RPMI7951 (cell line): ENCODE data around the gene CPS1. TPM values are rescaled to one million over a fixed set of nuclear protein-coding genes. Genes with fewer than 3 reads are reported as not detected.
A peak's percentile ranks its signal among the peaks of the same experiment; 100 is the strongest.

Experiments
- DNase-seq: peaks from one replicate; pipeline ENCODE4 v3.0.0-alpha.2; 2012; ENCODE audit warnings: low read depth
- total RNA-seq: library from RNA; depleted of rRNA; stranded (reverse); fragments of >200 nt; shearing (Covaris generic); gene quantifications from 2 replicates; pipeline ENCODE4 v1.2.3, GENCODE V29; 2014

CPS1 gene
- total RNA-seq, 1 experiment from 2014 or later, result 49.3 TPM

DNA sequence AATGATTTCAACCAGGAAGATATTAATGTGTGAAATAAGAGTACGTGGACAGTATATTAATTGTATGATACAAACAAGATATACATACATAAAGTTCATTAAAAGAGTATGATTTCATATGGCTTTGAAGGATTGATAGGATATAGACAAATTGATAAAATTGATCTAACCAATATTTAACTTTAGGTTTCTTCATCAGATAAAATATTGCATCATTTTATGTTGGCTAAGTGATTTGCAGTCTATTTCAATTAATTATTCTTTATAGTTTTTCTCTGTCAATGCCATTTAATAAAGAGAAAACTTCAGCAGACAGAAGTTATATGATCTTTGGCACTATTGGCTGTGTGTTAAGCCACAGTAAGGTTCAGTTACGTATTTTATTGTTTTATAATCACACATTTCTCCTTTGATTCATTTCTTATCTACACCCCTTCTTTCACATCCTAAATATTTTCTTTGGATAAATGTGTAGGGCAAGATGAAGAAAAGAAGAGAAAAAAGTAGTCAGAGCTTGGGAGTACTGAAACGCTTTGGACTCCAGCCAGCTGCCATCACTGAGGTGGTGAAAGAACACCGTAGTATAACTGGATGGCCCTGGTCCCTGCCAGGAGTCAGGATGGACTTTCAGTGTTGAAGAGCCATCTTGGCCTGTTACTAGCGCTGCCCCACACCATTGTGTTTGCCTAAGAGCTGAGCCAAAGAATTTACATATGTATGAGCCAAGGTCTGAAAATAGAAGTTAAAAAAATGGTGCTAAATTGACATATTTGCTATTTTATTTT, 9.8 kb upstream of the CPS1 start:
- DNase-seq, result no peak

GRCh38 chr2:210548031-210548430, 8.4 kb upstream of the CPS1 start:
- no peak for DNase-seq

- DNase-seq, result no peak
Measured at GRCh38 chr2:210548878-210549384, 7.5 kb upstream of the CPS1 start.

DNA sequence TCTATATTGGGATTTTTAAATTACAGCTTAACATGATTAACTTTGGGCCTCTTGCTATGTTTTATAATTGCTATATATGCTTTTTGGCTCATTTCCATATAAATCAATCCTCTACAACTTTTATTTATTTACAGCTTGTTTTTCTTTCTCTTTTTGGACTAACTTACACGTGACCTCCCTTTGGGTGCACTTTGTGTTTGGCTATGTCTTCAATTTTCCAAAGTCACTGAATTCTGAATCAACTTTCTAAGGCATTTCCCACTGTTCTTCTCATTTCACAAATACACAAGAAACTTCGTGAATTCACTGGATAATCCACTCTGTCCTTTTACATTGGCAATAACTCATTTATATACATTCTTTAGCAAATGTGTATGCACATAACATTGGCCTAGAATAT, 5.4 kb upstream of the CPS1 start:
- DNase-seq, result no peak

- DNase-seq, result peak; percentile 63
Measured at GRCh38 chr2:210553373-210553772, 3.0 kb upstream of the CPS1 start.

GRCh38 chr2:210555555-210555954, 844 bp upstream of the CPS1 start:
- no peak for DNase-seq

GRCh38 chr2:210557721-210558120, 1.3 kb downstream of the CPS1 start:
- DNase-seq, result no peak

- peak; percentile 53 for DNase-seq
Measured at GRCh38 chr2:210558708-210559107, 2.3 kb downstream of the CPS1 start.

DNA sequence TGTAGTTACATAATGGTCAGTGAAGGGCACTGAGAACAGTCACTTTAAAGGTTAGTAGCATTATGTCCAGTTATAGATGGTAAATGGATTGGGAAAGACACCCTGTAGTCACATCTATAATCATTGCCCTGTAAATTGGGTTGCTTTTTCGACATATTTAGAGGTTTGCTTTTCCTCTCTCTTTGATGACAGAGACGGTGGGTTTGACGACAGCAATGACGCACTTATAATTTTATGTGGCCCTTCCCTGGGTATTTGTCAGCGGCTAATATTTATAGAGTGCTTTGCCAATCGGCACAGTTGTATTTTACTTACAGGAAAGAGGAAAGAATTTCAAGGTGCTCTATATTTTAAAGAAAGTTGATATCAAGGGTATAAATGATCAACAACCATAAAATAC, 2.8 kb downstream of the CPS1 start:
- no peak for DNase-seq

GRCh38 chr2:210561475-210561874, 5.1 kb downstream of the CPS1 start:
- DNase-seq, result no peak

DNA sequence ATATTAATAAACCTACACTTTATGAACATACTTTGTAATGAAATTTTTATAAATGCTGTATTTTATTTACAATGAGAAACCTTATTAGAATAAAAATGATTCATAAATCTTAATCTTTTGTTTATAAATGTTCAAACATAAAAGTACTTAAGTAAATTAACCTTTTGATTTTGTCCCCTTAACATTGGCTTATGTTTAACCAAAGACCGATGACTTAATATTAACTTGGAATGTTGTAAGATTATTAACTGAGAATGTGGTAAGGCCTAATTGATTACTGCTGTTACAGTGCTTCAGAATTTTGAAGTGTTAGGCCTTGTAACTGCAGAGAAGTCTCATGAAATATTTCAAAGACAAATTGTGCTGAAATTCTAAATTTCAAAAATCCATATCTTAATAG, 5.7 kb downstream of the CPS1 start:
- DNase-seq, result no peak

- no peak for DNase-seq
Measured at GRCh38 chr2:210562502-210563080, 6.2 kb downstream of the CPS1 start.

DNA sequence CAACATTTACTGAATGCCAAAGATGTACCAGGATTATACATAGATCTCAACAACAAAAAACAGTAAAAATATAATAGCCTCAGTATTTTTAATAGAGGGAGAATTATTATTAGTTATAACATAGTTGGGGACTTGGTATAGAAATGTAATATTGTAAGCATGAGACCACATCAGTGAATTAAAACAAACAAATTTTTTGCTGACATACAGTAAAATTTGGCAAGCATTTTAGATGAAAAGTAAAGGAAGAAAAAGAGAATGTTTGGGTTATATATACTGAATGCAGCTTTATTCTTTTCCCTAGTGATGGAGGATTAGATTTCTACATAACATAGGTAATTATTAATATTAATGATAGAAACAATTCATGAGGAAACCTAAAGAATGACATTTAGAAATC, 10.9 kb downstream of the CPS1 start:
- DNase-seq, result no peak

- no peak for DNase-seq
Measured at GRCh38 chr2:210568108-210568507, 11.7 kb downstream of the CPS1 start.

DNA sequence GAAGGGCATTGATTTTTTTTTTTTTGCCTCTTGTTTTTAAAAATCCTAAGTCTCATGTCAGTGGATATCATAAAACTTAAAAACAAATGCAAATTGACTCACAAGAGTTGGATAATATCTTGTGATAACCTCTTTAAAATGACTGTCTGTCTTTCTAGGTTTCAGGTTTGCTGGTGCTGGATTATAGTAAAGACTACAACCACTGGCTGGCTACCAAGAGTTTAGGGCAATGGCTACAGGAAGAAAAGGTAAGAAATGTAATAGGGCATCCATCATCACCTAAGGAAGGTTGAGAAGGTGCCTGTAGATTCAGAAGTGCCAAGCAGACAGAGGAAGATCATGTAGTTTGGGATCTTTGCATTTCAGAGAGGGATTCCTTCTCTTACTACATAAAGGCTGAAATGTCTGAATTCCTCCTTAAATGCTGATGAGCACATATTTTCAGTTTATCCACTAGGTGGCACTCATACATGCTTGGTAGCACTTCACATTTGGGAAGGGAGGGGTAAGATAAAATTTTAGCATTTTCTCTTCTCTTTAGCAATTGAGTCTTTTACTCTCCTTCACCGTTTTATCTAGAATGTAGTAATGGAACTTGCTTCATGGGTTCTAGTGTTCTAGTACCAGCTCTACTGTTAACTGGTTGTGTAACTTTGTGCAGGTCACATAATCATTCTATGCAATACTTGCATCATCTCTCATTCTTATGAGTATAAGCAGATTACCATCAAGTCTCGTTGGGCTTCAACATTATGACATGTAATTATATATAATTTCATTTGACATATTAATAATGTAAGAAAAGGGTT, 21.1 kb downstream of the CPS1 start:
- DNase-seq, result peak; percentile 52

GRCh38 chr2:210584834-210585233, 28.4 kb downstream of the CPS1 start:
- peak; percentile 18 for DNase-seq

DNA sequence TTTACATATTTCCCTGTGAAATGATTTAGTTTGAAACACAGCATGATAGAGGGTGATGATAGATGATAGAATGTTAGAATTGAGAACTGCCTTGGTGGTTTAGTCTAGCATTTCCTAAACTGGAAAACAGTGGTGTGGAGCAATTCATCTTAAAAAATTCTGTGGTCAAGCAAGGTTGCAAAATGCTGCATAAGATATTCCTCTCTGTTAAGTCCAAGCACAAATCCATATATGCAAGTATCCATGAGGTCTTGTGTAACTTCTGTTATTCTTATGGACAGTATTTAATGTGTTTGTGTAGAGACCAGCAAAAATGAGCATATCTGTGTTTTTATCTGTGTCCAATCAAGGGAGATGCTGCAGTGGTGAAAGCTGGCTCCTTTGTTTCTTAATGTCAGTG, 30.0 kb downstream of the CPS1 start:
- DNase-seq, result no peak

DNA sequence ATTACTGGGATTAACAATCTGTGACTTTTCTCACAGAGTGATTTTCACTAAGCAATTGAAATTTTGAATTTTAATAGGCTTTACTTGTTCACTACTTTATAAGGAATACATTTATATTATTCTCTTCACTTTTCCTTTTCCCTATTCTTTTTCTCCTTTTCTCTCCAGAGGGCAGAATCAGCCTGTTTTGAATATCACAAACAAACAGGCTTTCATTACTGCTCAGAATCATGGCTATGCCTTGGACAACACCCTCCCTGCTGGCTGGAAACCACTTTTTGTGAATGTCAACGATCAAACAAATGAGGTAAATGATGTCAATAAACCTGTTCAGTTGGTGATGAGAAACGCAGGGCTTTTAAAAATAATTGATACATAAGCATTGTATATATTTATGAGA, 35.3 kb downstream of the CPS1 start:
- no peak for DNase-seq

DNA sequence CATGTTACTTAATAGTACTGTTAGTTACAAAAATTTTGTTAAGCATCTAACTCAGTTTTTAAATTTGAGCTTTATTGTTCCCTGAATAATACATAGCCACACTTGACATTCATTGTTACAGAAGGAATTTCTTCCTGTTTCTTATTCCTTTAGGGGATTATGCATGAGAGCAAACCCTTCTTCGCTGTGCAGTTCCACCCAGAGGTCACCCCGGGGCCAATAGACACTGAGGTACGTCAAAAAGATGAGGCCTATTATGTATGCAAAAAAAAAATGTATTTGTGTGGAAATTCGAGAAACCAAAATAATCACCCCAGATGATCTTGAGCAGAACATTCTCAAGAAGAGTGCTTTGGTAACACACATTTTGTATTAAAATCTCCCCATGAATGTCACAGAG, 36.3 kb downstream of the CPS1 start:
- no peak for DNase-seq

GRCh38 chr2:210593166-210593565, 36.8 kb downstream of the CPS1 start:
- DNase-seq, result peak; percentile 2

GRCh38 chr2:210598219-210598618, 41.8 kb downstream of the CPS1 start:
- DNase-seq, result no peak

DNA sequence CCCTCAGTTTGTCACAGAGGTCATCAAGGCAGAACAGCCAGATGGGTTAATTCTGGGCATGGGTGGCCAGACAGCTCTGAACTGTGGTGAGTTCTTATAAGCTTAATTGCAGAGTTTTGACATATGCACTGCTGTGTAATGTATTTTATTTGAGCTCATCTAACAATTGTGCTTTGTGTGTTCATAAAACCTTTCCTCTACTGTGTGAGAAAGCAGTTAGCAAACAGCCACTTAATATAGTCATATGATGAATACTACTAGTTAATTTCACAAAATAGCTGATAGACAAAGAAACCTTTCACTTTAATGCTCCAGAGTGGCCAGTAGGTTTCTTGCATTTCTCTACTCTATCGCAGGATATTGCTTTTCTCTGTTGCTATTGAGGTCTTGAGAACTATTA, 43.1 kb downstream of the CPS1 start:
- peak; percentile 22 for DNase-seq

- no peak for DNase-seq
Measured at GRCh38 chr2:210604666-210605065, 48.3 kb downstream of the CPS1 start.
